Dendritic cell treated with granulocyte-macrophage colony-stimulating factor and Interleukin-4, amounts not matched to agents 40 ng/mL and 50 ng/mL, for 4 days (primary cell): ENCODE measurements around the gene HDAC4.

Source experiments
- H3K27ac Mint-ChIP-seq: one replicate; pipeline ENCODE4 v1.8.0; 2022; ENCODE audit warnings: mild to moderate bottlenecking, mixed read lengths
- H3K27me3 Mint-ChIP-seq: one replicate; pipeline ENCODE4 v1.8.0; 2022; ENCODE audit warnings: mild to moderate bottlenecking, mixed read lengths
- H3K36me3 Mint-ChIP-seq: one replicate; pipeline ENCODE4 v1.8.0; 2022; ENCODE audit warnings: low read depth, mixed read lengths
- H3K4me1 Mint-ChIP-seq: one replicate; pipeline ENCODE4 v1.8.0; 2022; ENCODE audit warnings: low read depth, mixed read lengths
- H3K4me3 Mint-ChIP-seq: one replicate; pipeline ENCODE4 v1.8.0; 2022; ENCODE audit warnings: mild to moderate bottlenecking, moderate library complexity, mixed read lengths
- H3K9me3 Mint-ChIP-seq: one replicate; pipeline ENCODE4 v1.8.0; 2022; ENCODE audit warnings: mixed read lengths
- intact Hi-C: fragments of 100-400 bp; cut with micrococcal nuclease; formaldehyde crosslinking; loops from one replicate; pipeline ENCODE4 v1.15.0; 2022

HDAC4 gene

GRCh38 chr2:239192456-239192855 lies 208.4 kb downstream of the HDAC4 start:
- Mint-ChIP-seq H3K4me1 (peaks cover 15% of the 10 kb centered on the region), H3K36me3 (peaks cover 73% of the 10 kb centered on the region), H3K4me3 (no peak overlapping the region), H3K9me3 (no peaks in the 10 kb centered on the region), H3K27ac (no peak overlapping the region), H3K27me3 (no peaks in the 10 kb centered on the region)
- intact Hi-C loops: no loop called here

DNA sequence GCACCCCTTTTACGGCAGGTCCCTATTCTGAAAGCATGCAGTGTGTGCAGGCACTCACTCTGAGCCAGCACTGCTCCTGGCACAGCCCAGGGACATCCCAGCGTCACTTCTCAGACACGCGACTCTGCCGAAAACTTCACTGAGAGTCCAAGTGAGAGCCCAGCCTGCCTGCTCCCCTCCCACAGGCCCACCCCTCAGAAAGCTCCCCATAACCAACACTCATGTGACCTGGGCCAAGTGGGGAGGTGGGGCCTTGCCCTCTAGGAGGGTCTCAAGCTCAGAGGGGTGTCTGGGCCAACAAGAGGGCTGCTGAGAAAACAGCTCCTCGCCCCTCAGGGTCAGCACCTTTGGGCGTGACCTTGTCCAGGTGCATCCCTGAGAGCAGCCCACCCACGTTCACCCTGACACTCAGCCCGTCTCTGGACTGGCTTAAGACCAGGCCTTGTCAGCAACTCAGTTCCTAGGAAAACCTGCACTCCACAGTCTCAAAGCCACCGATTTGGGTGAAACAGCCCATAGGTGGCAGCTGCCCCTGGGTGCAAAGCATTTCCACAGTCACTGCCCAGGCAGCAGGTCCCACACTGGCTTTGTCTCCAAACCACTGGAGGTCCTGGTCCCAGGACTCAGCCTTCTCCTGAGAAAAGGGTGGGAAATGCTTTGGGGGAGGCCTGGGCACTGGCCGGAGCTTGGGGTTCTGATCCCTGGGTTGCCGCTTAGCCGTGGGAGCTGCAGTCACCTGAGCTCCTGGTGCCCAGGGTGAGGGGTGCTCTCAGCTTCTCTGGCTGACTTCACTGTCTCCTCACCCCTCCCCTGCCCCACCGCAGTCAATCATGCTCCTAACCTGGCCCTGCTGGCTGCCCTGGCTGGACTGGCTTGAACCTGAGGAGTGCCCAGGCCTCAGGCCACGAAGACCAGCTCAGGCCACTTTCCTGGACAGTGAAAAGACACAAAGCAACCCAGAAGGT lies 209.6 kb downstream of the HDAC4 start:
- Mint-ChIP-seq H3K36me3 (peaks cover 73% of the 10 kb centered on the region), H3K27me3 (no peaks in the 10 kb centered on the region), H3K4me3 (no peak overlapping the region), H3K9me3 (no peaks in the 10 kb centered on the region), H3K27ac (no peak overlapping the region), H3K4me1 (peaks cover 10% of the 10 kb centered on the region)
- intact Hi-C loops: no loop called here

- Mint-ChIP-seq H3K27ac (no peak overlapping the region), H3K9me3 (no peaks in the 10 kb centered on the region), H3K4me1 (peaks cover 8% of the 10 kb centered on the region), H3K27me3 (no peaks in the 10 kb centered on the region), H3K36me3 (peaks cover 79% of the 10 kb centered on the region), H3K4me3 (no peak overlapping the region)
- intact Hi-C loops: no loop called here
Observed at GRCh38 chr2:239190361-239190760, 210.5 kb downstream of the HDAC4 start.

- Mint-ChIP-seq H3K4me1 (peaks cover 3% of the 10 kb centered on the region), H3K27me3 (no peaks in the 10 kb centered on the region), H3K4me3 (no peak overlapping the region), H3K27ac (no peak overlapping the region), H3K9me3 (no peaks in the 10 kb centered on the region), H3K36me3 (peaks cover 79% of the 10 kb centered on the region)
- intact Hi-C loops: no loop called here
Observed at GRCh38 chr2:239189711-239190131, 211.1 kb downstream of the HDAC4 start.

DNA sequence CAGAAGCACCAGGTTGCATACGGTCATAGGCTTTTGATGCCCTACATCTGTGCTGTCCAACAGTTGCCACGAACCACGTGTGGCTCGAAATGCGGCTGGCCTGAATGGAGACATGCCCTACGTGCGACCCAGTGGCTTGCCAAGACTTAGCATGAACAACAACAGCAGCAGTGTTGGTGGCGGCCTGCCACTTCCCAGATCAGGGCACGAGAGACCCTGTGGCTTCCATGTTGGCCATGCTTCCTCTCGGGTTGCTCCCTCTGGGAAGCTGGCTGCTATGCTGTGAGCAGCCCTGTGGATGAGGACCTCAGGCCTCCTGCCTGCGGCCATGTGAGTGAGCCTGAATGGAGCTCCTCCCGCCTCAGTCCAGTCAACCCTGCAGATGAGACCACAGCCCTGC lies 212.3 kb downstream of the HDAC4 start:
- no peak overlapping the region for H3K27ac Mint-ChIP-seq
- peaks cover 74% of the 10 kb centered on the region for H3K36me3 Mint-ChIP-seq
- H3K9me3 Mint-ChIP-seq: no peaks in the 10 kb centered on the region
- H3K27me3 Mint-ChIP-seq: no peaks in the 10 kb centered on the region
- H3K4me3 Mint-ChIP-seq: no peak overlapping the region
- intact Hi-C loops: no loop called here
- H3K4me1 Mint-ChIP-seq: no peaks in the 10 kb centered on the region

- Mint-ChIP-seq H3K9me3 (no peaks in the 10 kb centered on the region), H3K4me1 (no peaks in the 10 kb centered on the region)
- intact Hi-C loops: no loop called here
Observed at GRCh38 chr2:239187464-239188253, 213.2 kb downstream of the HDAC4 start.

DNA sequence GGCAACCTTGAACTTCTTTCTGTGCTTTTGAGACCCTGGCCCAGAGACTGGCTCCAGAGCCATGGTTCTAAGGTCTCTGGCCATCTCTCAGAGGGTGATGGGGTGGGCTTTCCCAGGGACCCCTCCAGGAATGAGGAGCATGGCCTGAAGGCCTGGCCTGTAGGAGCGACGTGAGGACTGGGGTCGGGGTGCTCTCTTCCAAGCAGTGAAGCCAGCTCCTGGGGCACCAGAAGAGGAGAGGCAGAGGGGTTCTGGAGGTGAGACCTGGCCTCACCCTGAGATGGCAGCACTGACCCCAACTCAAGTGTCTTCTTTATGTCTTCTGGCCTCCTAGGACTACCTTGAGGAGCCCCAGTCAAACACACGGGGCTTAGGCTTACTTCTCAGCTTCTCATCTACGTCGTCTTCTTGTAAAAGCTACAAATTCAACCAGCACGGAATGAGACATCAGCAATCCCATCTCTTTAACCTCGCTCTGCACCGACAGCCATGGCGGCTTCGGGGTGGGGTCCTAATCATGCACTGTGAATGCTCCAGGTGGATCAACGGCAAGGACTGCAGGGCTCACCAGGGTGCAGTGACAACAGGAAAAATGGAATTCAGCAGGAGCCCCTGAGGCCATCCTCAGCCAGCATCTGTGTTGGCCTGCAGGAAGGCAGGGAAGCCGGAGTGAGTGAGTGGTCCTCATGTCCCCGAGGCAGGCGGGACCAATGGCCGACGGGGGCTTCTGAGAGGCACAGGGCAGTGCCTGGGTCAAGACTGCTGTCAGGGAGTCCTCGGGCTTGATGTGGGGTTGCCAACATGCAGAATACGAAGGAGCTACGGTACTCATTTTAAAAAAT lies 214.1 kb downstream of the HDAC4 start:
- peaks cover 90% of the 10 kb centered on the region for H3K36me3 Mint-ChIP-seq
- intact Hi-C loops: no loop called here
- H3K4me3 Mint-ChIP-seq: no peak overlapping the region
- H3K9me3 Mint-ChIP-seq: no peaks in the 10 kb centered on the region
- no peaks in the 10 kb centered on the region for H3K4me1 Mint-ChIP-seq
- no peak overlapping the region for H3K27ac Mint-ChIP-seq
- H3K27me3 Mint-ChIP-seq: no peaks in the 10 kb centered on the region

More at GRCh38 chr2:239187464-239188253, 213.2 kb downstream of the HDAC4 start:
- Mint-ChIP-seq H3K27me3 (no peaks in the 10 kb centered on the region), H3K36me3 (peaks cover 80% of the 10 kb centered on the region), H3K27ac (no peak overlapping the region), H3K4me3 (no peak overlapping the region)

DNA sequence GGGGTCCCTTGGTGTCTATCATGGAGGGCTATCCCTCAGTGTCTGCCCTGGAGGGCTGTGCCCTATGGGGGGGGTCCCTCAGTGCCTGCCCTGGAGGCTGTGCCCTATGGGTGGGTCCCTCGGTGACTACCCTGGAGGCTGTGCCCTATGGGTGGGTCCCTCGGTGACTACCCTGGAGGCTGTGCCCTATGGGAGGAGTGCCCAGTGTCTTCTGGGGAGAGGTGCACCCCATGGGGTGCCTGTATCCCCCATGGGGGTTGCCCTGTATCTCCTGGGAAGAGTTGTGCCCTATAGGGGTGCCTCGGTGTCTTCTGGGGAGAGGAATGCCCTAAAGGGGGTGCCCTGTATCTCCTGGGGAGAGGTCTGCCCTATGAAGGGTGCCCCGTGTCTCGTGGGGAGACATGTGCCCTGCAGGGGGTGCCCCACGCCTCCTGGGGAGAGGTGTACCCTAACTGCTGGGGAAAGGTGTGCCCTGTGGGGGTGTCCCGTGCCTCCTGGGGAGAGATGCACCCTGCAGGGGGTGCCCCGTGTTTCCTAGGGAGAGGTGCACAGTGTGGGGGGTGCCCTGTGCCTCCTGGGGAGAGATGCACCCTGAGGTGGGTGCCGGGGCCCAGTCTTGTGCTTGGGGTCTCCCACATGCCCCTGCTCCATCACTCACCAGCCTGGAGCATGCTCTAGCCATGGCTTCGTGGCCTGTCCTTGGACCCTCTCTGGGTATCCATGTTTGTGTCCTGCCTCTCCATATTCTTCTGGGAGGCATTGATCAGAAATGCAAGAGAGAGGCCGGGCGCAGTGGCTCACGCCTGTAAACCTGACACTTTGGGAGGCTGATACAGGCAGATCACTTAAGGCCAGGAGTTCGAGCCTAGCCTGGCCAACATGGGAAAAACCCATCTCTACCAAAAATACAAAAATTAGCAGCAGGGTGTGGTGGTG lies 215.6 kb downstream of the HDAC4 start:
- Mint-ChIP-seq H3K27ac (no peak overlapping the region), H3K27me3 (no peaks in the 10 kb centered on the region), H3K9me3 (no peaks in the 10 kb centered on the region), H3K4me1 (no peaks in the 10 kb centered on the region), H3K4me3 (no peak overlapping the region), H3K36me3 (peaks cover 94% of the 10 kb centered on the region)
- intact Hi-C loops: no loop called here

GRCh38 chr2:239184179-239184578 lies 216.6 kb downstream of the HDAC4 start:
- H3K27ac Mint-ChIP-seq: no peak overlapping the region
- intact Hi-C loops: no loop called here
- H3K36me3 Mint-ChIP-seq: peaks cover 94% of the 10 kb centered on the region

GRCh38 chr2:239182981-239183791 lies 217.6 kb downstream of the HDAC4 start:
- H3K27me3 Mint-ChIP-seq: no peaks in the 10 kb centered on the region
- intact Hi-C loops: no loop called here
- H3K36me3 Mint-ChIP-seq: peaks cover 95% of the 10 kb centered on the region
- no peak overlapping the region for H3K4me3 Mint-ChIP-seq
- no peak overlapping the region for H3K27ac Mint-ChIP-seq
- peaks cover 11% of the 10 kb centered on the region for H3K9me3 Mint-ChIP-seq
- H3K4me1 Mint-ChIP-seq: no peaks in the 10 kb centered on the region

More at GRCh38 chr2:239184179-239184578, 216.6 kb downstream of the HDAC4 start:
- no peaks in the 10 kb centered on the region for H3K4me1 Mint-ChIP-seq
- H3K4me3 Mint-ChIP-seq: no peak overlapping the region
- peaks cover 1% of the 10 kb centered on the region for H3K9me3 Mint-ChIP-seq
- no peaks in the 10 kb centered on the region for H3K27me3 Mint-ChIP-seq

- Mint-ChIP-seq H3K4me1 (no peaks in the 10 kb centered on the region), H3K27me3 (no peaks in the 10 kb centered on the region), H3K27ac (no peak overlapping the region), H3K9me3 (peaks cover 21% of the 10 kb centered on the region), H3K36me3 (peaks cover 95% of the 10 kb centered on the region), H3K4me3 (no peak overlapping the region)
- intact Hi-C loops: no loop called here
Observed at GRCh38 chr2:239181903-239182581, 218.8 kb downstream of the HDAC4 start.
